ENCODE results near the gene NPAS4. TPM values are rescaled to one million over a fixed set of nuclear protein-coding genes. Genes with fewer than 3 reads are reported as not detected.

NPAS4 gene
- total and polyA plus RNA-seq, 9 of the 15 experiments (the other 6 are each of a cell fraction or from before 2014, with no cell fraction given), result not detected

DNA sequence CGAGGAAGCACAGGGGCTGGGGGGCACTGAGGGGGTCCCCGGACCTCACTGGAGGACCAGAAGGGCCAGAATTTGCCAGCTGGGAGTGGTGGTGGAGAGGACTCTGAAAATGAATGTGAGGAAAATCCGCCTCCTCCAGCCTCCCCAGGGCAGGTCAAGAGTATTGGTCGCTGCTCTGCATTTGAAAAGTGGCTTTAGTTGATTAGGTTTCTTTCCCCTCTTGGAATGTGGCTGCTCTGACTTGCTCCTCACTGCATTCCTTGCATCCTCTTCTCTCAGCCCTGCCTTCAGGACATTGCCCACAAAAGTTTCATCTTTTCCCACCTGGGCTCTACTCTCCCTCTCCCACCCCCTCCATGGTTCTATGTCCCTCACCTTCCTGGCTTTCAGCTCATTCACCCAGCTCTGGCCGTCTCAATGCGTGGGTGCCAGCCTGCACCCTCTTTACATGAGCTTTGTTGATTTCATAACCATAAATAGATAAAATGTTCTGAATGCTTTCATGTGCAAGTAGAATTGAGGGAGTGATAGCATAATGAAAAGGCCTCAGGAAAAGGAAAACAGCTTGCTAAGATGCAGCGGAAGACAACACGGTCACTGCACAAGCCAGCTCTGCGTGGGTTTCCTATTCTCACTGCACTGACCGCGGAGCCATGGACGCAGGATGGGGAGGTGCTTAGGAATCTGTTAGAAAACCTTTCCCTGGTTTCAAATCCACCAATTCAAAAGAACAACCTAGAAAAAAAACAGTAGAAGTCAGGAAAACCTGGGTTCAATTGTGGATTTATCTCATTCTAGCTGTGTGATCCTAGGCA lies 6.5 kb upstream of the NPAS4 start:
- Histone ChIP-seq H3K9ac (ENCODE audit: insufficient read depth in 1 of 2, low read depth in 2 of 2, low read length in 2 of 2) (no peak overlapping the region), H2AFZ (ENCODE audit: low read depth, low read length) (no peak overlapping the region), H3K79me2 (ENCODE audit: control insufficient read depth, insufficient read depth, low read length) (no peaks in the 10 kb centered on the region), H3K27ac (ENCODE audit: extremely low read depth, low read depth, low read length) (no peak overlapping the region), H4K20me1 (replicated peaks; ENCODE audit: control insufficient read depth, insufficient read depth, low read length) (peaks cover 28% of the 10 kb centered on the region), H3K36me3 (ENCODE audit: control insufficient read depth, insufficient read depth, low read length) (no peaks in the 10 kb centered on the region), H3K4me3 (no peak overlapping the region), H3K4me1 (replicated peaks in 1 of 2; ENCODE audit: control insufficient read depth in 2 of 2, insufficient read depth in 2 of 2, low read length in 2 of 2) (peaks cover 0 to 2% of the 10 kb centered on the region in 2 experiments; a peak in 1 of 5 replicates), H3K9me3 (replicated peaks; ENCODE audit: control insufficient read depth, insufficient read depth, low read depth, low read length) (no peaks in the 10 kb centered on the region), H3K9me1 (ENCODE audit: control insufficient read depth, insufficient read depth, low read length) (peaks cover 6% of the 10 kb centered on the region), H3K27me3 (ENCODE audit: control insufficient read depth in 2 of 2, insufficient read depth in 2 of 2, low read length in 2 of 2) (peaks cover 35 to 55% of the 10 kb centered on the region in 2 experiments), H3K4me2 (ENCODE audit: insufficient read depth, low read length) (no peak overlapping the region)
- no TSS peak for BruUV-seq (replicated peaks)
- intact Hi-C loops (cut with micrococcal nuclease) (no loop called here), in situ Hi-C loops (cut with MboI) (no loop called here)
- ATAC-seq (no peak), FAIRE-seq (no peak), DNase-seq (ENCODE audit: extremely low read depth in 1 of 4, low spot score in 3 of 4) (no peak)
- ChIA-PET CTCF (ENCODE audit: low intra/inter-chr PET ratio) (no interaction called here), POLR2A (interaction anchor here (0.7 kb wide), 1 partner anchor 272 kb away, joined by 3 read pairs; no protein-coding TSS in a partner anchor)
- WGBS (ENCODE audit: insufficient coverage, low coverage, missing lambda C conversion rate), result under 1% methylated on average over 12 of the region's 12 CpGs
- TF ChIP-seq PHTF2 (CRISPR knock-in tag; IDR thresholded peaks at IDR 0.05), result no peak
- no peak for TF ChIP-seq KAT7 (CRISPR knock-in tag; IDR thresholded peaks at IDR 0.05; ENCODE audit: borderline replicate concordance)
- TF ChIP-seq STAG1 (CRISPR knock-in tag; IDR thresholded peaks at IDR 0.05; ENCODE audit: borderline replicate concordance), result no peak
- TF ChIP-seq, protein P1, sequence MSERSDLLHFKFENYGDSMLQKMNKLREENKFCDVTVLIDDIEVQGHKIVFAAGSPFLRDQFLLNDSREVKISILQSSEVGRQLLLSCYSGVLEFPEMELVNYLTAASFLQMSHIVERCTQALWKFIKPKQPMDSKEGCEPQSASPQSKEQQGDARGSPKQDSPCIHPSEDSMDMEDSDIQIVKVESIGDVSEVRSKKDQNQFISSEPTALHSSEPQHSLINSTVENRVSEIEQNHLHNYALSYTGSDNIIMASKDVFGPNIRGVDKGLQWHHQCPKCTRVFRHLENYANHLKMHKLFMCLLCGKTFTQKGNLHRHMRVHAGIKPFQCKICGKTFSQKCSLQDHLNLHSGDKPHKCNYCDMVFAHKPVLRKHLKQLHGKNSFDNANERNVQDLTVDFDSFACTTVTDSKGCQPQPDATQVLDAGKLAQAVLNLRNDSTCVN (CRISPR knock-in tag; IDR thresholded peaks at IDR 0.05), result no peak
- TF ChIP-seq, protein P2, sequence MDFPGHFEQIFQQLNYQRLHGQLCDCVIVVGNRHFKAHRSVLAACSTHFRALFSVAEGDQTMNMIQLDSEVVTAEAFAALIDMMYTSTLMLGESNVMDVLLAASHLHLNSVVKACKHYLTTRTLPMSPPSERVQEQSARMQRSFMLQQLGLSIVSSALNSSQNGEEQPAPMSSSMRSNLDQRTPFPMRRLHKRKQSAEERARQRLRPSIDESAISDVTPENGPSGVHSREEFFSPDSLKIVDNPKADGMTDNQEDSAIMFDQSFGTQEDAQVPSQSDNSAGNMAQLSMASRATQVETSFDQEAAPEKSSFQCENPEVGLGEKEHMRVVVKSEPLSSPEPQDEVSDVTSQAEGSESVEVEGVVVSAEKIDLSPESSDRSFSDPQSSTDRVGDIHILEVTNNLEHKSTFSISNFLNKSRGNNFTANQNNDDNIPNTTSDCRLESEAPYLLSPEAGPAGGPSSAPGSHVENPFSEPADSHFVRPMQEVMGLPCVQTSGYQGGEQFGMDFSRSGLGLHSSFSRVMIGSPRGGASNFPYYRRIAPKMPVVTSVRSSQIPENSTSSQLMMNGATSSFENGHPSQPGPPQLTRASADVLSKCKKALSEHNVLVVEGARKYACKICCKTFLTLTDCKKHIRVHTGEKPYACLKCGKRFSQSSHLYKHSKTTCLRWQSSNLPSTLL (IDR thresholded peaks at IDR 0.05), result no peak
- no peak for TF ChIP-seq ARHGAP35 (IDR thresholded peaks at IDR 0.05; ENCODE audit: partially characterized antibody)
- no peak for TF ChIP-seq ZNF717 (CRISPR knock-in tag; IDR thresholded peaks at IDR 0.05)
- no peak for TF ChIP-seq ZNF311 (CRISPR knock-in tag; IDR thresholded peaks at IDR 0.05)
- no peak for TF ChIP-seq ZNF121 (CRISPR knock-in tag; conservative IDR thresholded peaks at IDR 0.05)
- no peak for TF ChIP-seq ETV6 (IDR thresholded peaks at IDR 0.05; ENCODE audit: borderline replicate concordance in 1 of 2, low read depth in 2 of 2, low read length in 1 of 2)
- TF ChIP-seq ETV6 (CRISPR knock-in tag; IDR thresholded peaks at IDR 0.05; ENCODE audit: borderline replicate concordance), result no peak
- TF ChIP-seq, protein P3, sequence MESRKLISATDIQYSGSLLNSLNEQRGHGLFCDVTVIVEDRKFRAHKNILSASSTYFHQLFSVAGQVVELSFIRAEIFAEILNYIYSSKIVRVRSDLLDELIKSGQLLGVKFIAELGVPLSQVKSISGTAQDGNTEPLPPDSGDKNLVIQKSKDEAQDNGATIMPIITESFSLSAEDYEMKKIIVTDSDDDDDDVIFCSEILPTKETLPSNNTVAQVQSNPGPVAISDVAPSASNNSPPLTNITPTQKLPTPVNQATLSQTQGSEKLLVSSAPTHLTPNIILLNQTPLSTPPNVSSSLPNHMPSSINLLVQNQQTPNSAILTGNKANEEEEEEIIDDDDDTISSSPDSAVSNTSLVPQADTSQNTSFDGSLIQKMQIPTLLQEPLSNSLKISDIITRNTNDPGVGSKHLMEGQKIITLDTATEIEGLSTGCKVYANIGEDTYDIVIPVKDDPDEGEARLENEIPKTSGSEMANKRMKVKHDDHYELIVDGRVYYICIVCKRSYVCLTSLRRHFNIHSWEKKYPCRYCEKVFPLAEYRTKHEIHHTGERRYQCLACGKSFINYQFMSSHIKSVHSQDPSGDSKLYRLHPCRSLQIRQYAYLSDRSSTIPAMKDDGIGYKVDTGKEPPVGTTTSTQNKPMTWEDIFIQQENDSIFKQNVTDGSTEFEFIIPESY (CRISPR knock-in tag; IDR thresholded peaks at IDR 0.05), result no peak
- no peak for TF ChIP-seq MEIS2 (IDR thresholded peaks at IDR 0.05; ENCODE audit: partially characterized antibody)
- no peak for TF ChIP-seq NR2C2 (CRISPR knock-in tag; IDR thresholded peaks at IDR 0.05)
- no peak for TF ChIP-seq NR2C2 (tag; IDR thresholded peaks at IDR 0.05)
- no peak for TF ChIP-seq RFX7 (CRISPR knock-in tag; IDR thresholded peaks at IDR 0.05)
